GM12878 (cell line): ENCODE results near the gene KRTAP10-7. TPM values are rescaled to one million over a fixed set of nuclear protein-coding genes. Genes with fewer than 3 reads are reported as not detected.

ENCODE experiments used
- ATAC-seq: fragments of 200-7000 bp; cut with Tn5 transposase; 3 replicates; pipeline ENCODE4 v1.9.1; 2020; ENCODE audit warnings: mild to moderate bottlenecking, moderate library complexity
- BruUV-seq: library from RNA; stranded (reverse); fragments of 400-500 nt; replicated peaks from 2 replicates; lab custom pipeline; 2021; lab: Mats Ljungman, UMichigan
- CTCF ChIA-PET: fragments of 300-600 bp; sonication (Branson Sonifier 250); formaldehyde crosslinking; extraction: SDS; loops from one replicate; lab custom pipeline; 2021; ENCODE audit warnings: inconsistent platforms; lab: Yijun Ruan, JAX
- POLR2A ChIA-PET: fragments of 350-600 bp; formaldehyde crosslinking; extraction: SDS; loops from one replicate; lab custom pipeline; 2021; ENCODE audit warnings: inconsistent platforms; lab: Charles Lee
- RAD21 ChIA-PET: fragments of 300-600 bp; sonication (Branson Sonifier 250); formaldehyde crosslinking; loops from one replicate; lab custom pipeline; 2023; ENCODE audit warnings: antibody characterized with exemption; ENCODE audit not compliant: unreplicated experiment; lab: Charles Lee
- SMC1A ChIA-PET: fragments of 300-600 bp; sonication (Branson Sonifier 250); formaldehyde crosslinking; loops from one replicate; lab custom pipeline; 2023; ENCODE audit not compliant: unreplicated experiment, uncharacterized antibody; lab: Charles Lee
- DNase-seq: peaks from one replicate; pipeline ENCODE4 v3.0.0-alpha.2; 2011; ENCODE audit warnings: low read depth, low spot score
- FAIRE-seq: peaks from 3 replicates; lab custom pipeline; 2011; peaks lifted over from hg19 to GRCh38; lab: Jason Lieb, UNC
- H2AFZ ChIP-seq: 2 replicates; pipeline ENCODE4 v1.6.0; 2011; ENCODE audit warnings: low read depth, low read length, control low read depth; ENCODE audit not compliant: control insufficient read depth
- H3K27ac ChIP-seq: 2 replicates; pipeline ENCODE4 v1.5.1; 2011; ENCODE audit warnings: control low read depth; ENCODE audit not compliant: control insufficient read depth, insufficient read depth
- H3K27me3 ChIP-seq, 2 experiments: replicated peaks in 1 of 2; 2 replicates each; pipeline versions ENCODE4 v1.6.0 to v1.6.1; 2011; ENCODE audit warnings: low read length in 1 of 2; ENCODE audit not compliant: control insufficient read depth in 2 of 2, insufficient read depth in 2 of 2
- H3K36me3 ChIP-seq, 2 experiments: 2 replicates each; pipeline ENCODE4 v1.5.1; 2011; ENCODE audit warnings: low read length in 1 of 2; ENCODE audit not compliant: control insufficient read depth in 2 of 2, insufficient read depth in 2 of 2
- H3K4me1 ChIP-seq: 2 replicates; pipeline ENCODE4 v1.6.1; 2011; ENCODE audit warnings: mild to moderate bottlenecking, low read length, moderate library complexity, mixed read lengths; ENCODE audit not compliant: control insufficient read depth, insufficient read depth
- H3K4me2 ChIP-seq: 2 replicates; pipeline ENCODE4 v1.6.0; 2011; ENCODE audit warnings: control low read depth; ENCODE audit not compliant: control insufficient read depth, insufficient read depth
- H3K4me3 ChIP-seq: fragments of 200-600 bp; sonication (generic); 2 replicates; pipeline ENCODE4 v1.5.1; 2016
- H3K79me2 ChIP-seq: 2 replicates; pipeline ENCODE4 v1.6.0; 2011; ENCODE audit warnings: low read length; ENCODE audit not compliant: control insufficient read depth, insufficient read depth
- H3K9ac ChIP-seq: 2 replicates; pipeline ENCODE4 v1.8.0; 2011; ENCODE audit warnings: low read length, control low read depth, mixed read lengths; ENCODE audit not compliant: control insufficient read depth, insufficient read depth
- H3K9me3 ChIP-seq: replicated peaks from 3 replicates; pipeline ENCODE4 v1.5.1; 2011; ENCODE audit warnings: mild to moderate bottlenecking, low read length; ENCODE audit not compliant: control insufficient read depth, insufficient read depth
- H4K20me1 ChIP-seq: 2 replicates; pipeline ENCODE4 v1.6.0; 2011; ENCODE audit not compliant: control insufficient read depth, insufficient read depth
- ATF7 ChIP-seq: fragments of 450-650 bp; IDR thresholded peaks from 2 replicates; pipeline ENCODE4 v1.6.1; 2016; ENCODE audit warnings: low read depth, mild to moderate bottlenecking
- BHLHE40 ChIP-seq, 2 experiments: fragments of 450-650 bp in 1 of 2; IDR thresholded peaks; 2 replicates each; pipeline ENCODE4 v1.6.1; 2011 to 2017; ENCODE audit warnings: low read depth in 2 of 2, borderline replicate concordance in 1 of 2, improper control_type of control experiment in 1 of 2, low read length in 1 of 2, mild to moderate bottlenecking in 1 of 2
- CEBPZ ChIP-seq: fragments of 150-350 bp; IDR thresholded peaks from 2 replicates; pipeline ENCODE4 v1.6.1; 2016; ENCODE audit warnings: low read depth, low read length
- DPF2 ChIP-seq: fragments of 450-650 bp; IDR thresholded peaks from 2 replicates; pipeline ENCODE4 v1.6.1; 2017; ENCODE audit warnings: mild to moderate bottlenecking
- MTA3 ChIP-seq: IDR thresholded peaks from 2 replicates; pipeline ENCODE4 v1.6.1; 2012; ENCODE audit warnings: low read length, inconsistent platforms, borderline replicate concordance
- NFIC ChIP-seq: IDR thresholded peaks from 2 replicates; pipeline ENCODE4 v1.6.1; 2012; ENCODE audit warnings: low read depth, mild to moderate bottlenecking, inconsistent platforms, low read length, moderate library complexity
- STAT1 ChIP-seq: fragments of 450-650 bp; conservative IDR thresholded peaks from 2 replicates; pipeline ENCODE4 v1.6.1; 2014; ENCODE audit warnings: antibody characterized with exemption, mild to moderate bottlenecking
- STAT3 ChIP-seq: IDR thresholded peaks from 2 replicates; pipeline ENCODE4 v1.6.1; 2011; ENCODE audit warnings: low read depth, low read length, improper control_type of control experiment
- ZNF622 ChIP-seq: fragments of 450-650 bp; IDR thresholded peaks from 2 replicates; pipeline ENCODE4 v1.6.1; 2017; ENCODE audit warnings: mild to moderate bottlenecking, inconsistent platforms
- whole genome bisulfite sequencing: methylation state at CpG from one replicate; pipeline ENCODE4 v1.1.6; 2016; ENCODE audit warnings: low lambda C conversion rate; ENCODE audit not compliant: insufficient replicate concordance, insufficient coverage; ENCODE audit errors: missing lambda C conversion rate; 5-methylcytosine and 5-hydroxymethylcytosine counted together
- in situ Hi-C: fragments of 300-500 bp; cut with MboI; formaldehyde crosslinking; loops from 9 replicates; pipeline ENCODE4 v1.14.3; 2018; ENCODE audit warnings: mixed read lengths
- intact Hi-C: fragments of 100-400 bp; cut with micrococcal nuclease; formaldehyde crosslinking; loops from one replicate; pipeline ENCODE4 v1.14.2; 2022; ENCODE audit not compliant: unreplicated experiment
- polyA plus RNA-seq, 11 experiments: library from polyadenylated mRNA; depleted of rRNA in 4 of 11; unstranded in 6 of 11; stranded (reverse) in 5 of 11; fragments of >200 nt; fragmentation: Nextera tagmentation in 4 of 11; fragmentation: Illumina TruSeq in 1 of 11; extraction: Ambion mirVana in 4 of 11; extraction: Trizol in 1 of 11; gene quantifications; 1 replicate in 1 of 11; 2 replicates in 10 of 11; pipeline versions ENCODE4 v1.2.1 to v1.2.3, GENCODE V29; 2011 to 2016; ENCODE audit warnings: inconsistent platforms in 2 of 11, missing spikeins in 2 of 11, low read depth in 1 of 11
- total RNA-seq, 4 experiments: library from RNA; depleted of rRNA in 3 of 4; stranded (reverse); fragments of >200 nt in 3 of 4; fragmentation: Illumina TruSeq in 1 of 4; extraction: Trizol in 1 of 4; gene quantifications; 2 replicates each; pipeline versions ENCODE4 v1.2.1 to v1.2.3, GENCODE V29; 2013 to 2021
- TF ChIP-seq, protein P1 (sequence below): IDR thresholded peaks from 2 replicates; pipeline ENCODE4 v1.6.1; 2011; ENCODE audit warnings: mild to moderate bottlenecking, low read depth, low read length, moderate library complexity; ENCODE audit not compliant: insufficient replicate concordance

KRTAP10-7 gene
- total and polyA plus RNA-seq, 10 of the 15 experiments (the other 5 are each of a cell fraction or from before 2014, with no cell fraction given): not detected

DNA sequence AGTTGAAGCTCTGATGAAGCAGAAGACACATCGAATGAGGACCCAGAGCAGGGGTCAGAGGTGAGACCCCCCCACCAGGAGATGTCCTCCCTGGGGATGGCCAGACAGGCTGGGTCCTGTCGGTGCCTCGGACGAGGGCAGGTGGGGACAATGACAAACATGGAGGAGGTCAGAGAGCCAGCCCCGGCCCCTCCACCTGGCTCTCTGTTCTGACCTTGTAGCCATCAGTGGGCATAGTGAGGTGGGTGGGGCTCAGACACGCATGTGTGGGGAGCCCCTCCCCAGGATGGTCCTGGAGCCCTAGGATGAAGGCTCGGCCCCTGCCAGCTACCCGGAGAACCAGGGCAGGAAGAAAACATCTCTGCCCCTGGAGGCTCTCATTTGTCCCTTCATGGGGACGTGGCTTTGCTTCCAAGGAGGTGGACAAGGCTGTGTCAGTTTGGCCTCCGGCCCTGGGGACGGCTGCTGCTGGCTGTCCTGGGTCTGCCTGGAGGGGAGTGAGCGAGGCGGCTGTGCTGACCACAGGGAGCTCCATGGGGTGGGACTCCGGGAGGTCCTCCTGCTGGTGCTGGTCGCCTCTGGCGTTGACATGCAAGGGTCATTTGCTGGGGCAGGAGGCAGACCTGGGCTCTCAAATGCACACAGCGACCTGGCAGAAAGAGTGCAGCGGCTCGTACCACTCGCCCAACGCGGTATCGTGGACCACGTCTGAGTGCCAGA is 10.7 kb upstream of the KRTAP10-7 start:
- Histone ChIP-seq H4K20me1 (no peaks in the 10 kb centered on the region), H3K27ac (no peak overlapping the region), H3K79me2 (no peaks in the 10 kb centered on the region), H3K9ac (no peak overlapping the region), H3K4me3 (no peak overlapping the region), H2AFZ (no peak overlapping the region), H3K4me2 (no peak overlapping the region), H3K9me3 (no peaks in the 10 kb centered on the region), H3K27me3 (no peaks in the 10 kb centered on the region), H3K36me3 (no peaks in the 10 kb centered on the region), H3K4me1 (no peaks in the 10 kb centered on the region)
- in situ Hi-C loops (no loop called here), intact Hi-C loops (no loop called here)
- CTCF ChIA-PET: no interaction called here
- ATAC-seq (no peak), FAIRE-seq (no peak), DNase-seq (no peak)
- RAD21 ChIA-PET: no interaction called here
- POLR2A ChIA-PET: no interaction called here
- no peak for TF ChIP-seq MTA3
- TF ChIP-seq NFIC: no peak
- TF ChIP-seq CEBPZ: no peak
- TF ChIP-seq, protein P1, sequence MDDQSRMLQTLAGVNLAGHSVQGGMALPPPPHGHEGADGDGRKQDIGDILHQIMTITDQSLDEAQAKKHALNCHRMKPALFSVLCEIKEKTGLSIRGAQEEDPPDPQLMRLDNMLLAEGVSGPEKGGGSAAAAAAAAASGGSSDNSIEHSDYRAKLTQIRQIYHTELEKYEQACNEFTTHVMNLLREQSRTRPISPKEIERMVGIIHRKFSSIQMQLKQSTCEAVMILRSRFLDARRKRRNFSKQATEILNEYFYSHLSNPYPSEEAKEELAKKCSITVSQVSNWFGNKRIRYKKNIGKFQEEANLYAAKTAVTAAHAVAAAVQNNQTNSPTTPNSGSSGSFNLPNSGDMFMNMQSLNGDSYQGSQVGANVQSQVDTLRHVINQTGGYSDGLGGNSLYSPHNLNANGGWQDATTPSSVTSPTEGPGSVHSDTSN: no peak
- TF ChIP-seq STAT3: no peak
- TF ChIP-seq BHLHE40 (IDR thresholded peaks at IDR 0.05; ENCODE audit: borderline replicate concordance in 1 of 2, low read depth in 2 of 2, low read length in 1 of 2): no peak
- TF ChIP-seq ATF7: no peak
- TF ChIP-seq DPF2: no peak
- TF ChIP-seq STAT1: no peak
- no peak for TF ChIP-seq ZNF622
- WGBS: 46% methylated on average over 21 of the region's 24 CpGs
- SMC1A ChIA-PET: no interaction called here
- no TSS peak for BruUV-seq
